Esophagus mucosa (tissue), 1 donor: ENCODE data around the gene F7. TPM values are rescaled to one million over a fixed set of nuclear protein-coding genes. Genes with fewer than 3 reads are reported as not detected.

ENCODE experiments used
- ATAC-seq: fragments of 200-7000 bp; cut with Tn5 transposase; one replicate; pipeline ENCODE4 v1.9.1; 2020
- total RNA-seq: library from RNA; stranded (reverse); gene quantifications from one replicate; pipeline ENCODE4 v1.2.4, GENCODE V29; 2023
- donor health status: DM: yes; HTN: yes; CAD: no.

F7 gene
- total RNA-seq, 1 donor from 2014 or later = not detected

DNA sequence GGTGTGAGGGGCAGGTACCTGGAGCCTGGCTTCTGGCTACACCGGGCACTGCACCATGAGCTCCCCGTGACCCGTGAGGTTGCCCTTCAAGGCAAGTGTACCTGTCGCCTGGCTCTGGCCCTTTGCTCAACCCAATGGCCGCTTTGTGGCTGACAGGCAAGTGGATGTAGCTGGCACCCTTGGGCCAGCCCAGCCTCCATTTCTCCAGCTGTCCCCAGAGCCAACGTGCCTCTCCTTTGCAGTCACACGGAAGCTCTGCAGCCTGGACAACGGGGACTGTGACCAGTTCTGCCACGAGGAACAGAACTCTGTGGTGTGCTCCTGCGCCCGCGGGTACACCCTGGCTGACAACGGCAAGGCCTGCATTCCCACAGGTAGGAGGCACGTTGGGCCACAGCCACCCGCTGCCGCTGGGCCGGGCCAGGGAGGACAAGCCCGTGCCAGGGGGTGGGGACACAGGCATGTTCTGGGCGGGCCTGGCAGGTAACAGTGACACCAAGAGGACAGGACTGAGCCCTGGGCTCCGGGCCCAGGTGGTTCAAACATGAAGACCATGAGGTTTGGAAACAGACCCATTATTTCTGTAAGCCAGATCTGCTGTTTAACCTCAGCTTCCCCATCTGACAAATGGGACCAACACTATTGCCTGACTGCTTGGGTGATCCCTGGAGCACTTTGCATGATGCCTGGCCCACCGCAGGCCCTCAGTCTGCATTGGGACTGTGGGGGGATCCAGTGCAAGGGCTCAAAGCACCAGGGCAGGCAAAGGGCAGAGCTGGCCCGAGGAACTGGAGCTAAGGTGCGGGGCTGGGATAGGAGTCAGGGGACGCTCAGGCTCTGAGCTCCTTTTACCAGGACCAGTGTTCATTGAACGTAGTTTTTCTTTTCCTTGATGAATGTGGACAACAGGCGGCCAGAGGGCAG lies 35.3 kb downstream of the F7 start:
- ATAC-seq = peak; percentile 66

DNA sequence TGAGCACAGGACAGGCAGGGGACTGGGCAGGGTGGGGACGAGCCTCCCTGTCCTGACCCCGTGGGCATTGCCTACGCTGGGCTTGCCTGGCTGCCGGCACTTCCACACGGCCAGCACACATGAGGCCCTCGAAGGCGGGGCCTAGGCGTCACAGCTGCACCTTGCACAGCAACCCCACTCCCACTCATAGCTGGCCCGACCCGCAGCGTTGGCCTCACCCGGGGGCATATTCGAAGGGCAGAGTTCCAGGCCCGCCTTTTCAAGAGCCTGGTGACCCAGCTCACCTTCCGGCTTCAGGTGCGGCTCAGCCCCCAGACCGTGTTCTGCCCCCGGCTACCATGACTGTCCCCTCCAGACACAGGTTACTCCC lies 36.0 kb downstream of the F7 start:
- no peak for ATAC-seq

DNA sequence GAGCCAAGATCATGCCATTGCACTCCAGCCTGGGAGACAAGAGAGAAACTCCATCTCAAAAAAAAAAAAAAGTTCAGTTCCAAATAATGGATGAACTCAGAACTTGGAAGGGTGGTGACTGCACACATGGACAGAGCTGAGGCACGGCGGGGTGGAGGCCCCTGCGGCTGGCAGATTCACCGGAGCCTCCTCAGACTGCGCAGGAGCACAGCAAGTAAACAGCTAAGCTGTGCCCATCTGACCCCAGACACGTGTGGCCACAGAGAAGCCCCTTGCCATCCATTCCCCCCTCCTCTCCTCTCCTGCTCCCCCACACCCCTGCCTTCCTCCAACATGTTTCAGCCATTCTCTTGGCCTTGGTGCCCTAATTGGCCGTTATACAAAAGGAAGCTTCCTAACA lies 37.3 kb downstream of the F7 start:
- ATAC-seq = no peak

DNA sequence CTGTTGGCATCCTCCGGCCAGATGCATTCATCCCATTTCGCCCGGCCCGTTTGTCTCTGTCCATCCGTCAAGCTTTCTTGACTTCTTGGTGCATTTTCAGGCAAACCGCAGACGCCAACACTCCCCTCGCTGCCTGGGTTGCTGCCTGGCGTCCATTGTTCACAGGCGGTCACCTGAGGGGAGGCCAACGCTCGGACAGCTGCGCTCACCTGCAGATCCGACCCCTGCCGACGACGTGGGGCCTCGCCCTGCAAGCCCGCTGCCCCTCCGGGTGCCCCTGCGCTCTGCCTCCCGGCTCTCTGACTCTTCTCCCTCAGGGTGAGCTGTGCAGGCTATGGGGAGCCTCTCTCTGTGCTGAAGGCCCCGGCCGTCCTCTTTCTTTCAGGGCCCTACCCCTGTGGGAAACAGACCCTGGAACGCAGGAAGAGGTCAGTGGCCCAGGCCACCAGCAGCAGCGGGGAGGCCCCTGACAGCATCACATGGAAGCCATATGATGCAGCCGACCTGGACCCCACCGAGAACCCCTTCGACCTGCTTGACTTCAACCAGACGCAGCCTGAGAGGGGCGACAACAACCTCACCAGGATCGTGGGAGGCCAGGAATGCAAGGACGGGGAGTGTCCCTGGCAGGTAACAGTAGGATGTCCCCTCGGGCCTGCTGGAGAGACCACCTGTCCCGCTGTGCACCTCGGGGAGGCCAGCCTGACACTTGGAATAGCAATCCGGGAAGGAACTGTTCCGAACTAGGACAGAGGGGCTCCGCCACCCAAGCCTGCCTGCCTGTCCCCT lies 38.1 kb downstream of the F7 start:
- no peak for ATAC-seq

DNA sequence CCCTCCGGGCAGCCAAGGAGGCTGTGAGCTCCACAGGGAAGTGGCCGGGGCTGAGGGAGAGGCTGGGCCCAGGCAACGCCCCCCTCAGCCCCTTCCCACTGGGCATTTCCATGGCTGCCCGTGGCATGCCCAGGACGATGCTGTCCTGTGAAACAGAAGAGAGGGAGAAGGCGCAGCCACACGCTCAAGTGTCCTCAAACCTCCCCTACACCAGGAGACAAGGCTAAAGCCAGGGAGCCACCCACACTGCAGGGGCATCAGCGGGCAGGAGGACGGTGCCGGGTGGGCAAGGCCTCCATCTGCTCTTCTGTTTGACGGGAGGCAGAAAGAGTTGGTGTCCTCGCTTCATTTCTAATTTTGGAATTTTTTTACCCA lies 38.7 kb downstream of the F7 start:
- no peak for ATAC-seq

DNA sequence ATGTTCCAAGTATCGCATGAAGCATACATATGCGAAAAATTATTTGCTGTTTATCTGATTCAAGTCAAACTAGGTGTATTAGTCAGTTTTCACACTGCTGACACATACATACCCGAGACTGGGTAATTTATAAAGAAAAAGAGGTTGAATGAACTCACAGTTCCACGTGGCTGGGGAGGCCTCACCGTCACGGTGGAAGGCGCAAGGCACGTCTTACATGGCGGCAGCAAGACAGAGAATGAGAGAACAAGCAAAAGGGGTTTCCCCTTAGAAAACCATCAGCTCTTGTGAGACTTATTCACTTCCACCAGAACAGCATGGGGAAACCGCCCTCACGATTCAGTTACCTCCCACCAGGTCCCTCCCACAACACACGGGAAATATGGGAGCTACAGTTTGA lies 39.9 kb downstream of the F7 start:
- no peak for ATAC-seq

DNA sequence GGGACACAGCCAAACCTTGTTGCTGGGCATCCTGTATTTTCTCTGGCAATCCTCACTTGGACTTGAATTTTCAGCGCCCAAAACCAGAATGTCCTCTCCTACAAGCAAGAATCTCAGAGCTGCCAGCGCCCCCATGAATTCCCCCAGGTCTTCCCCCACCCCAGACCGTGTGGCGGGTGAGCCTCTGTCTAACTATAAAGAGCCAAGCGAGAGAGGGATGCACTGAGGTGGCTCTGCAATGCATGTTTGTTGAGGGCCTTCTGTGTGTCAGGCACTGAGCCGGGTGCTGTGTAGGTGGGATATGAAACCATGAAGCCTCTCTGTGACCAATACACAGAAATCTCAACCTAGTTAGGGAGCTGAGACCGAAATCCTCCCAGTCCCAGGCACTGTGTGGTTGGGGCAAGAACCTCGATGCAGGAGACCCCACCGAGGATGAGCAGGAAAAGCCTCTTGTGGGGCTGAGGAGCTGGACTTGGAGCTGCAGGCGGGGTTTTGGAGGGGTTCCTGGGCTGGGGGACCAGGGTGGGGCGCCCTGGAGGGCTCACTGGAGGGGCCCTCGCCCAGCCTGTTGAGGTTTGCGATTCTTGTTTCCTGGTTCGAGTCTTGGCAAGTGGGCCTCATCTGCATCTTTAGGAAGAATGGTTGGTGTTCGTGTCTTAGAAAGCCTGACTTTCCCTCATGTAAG lies 40.5 kb downstream of the F7 start:
- no peak for ATAC-seq

DNA sequence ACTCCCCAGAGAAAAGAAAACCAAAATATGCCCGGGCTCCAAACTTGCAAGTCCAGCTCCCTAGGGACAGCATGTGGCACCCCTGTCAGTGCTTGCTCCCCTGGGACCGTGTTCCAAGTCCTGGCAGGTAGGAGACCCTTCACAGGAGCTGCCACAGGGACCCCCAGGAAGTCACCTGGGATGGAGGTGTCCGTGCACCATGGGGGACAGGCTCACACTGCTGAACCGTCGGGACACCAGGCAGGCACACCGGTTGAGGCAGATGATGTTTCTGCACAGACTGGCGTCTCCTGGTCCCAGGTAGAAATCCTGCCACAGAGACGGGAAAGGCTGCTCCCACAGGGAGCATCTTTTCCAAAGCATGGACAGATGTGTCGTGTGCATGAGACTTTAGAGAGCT lies 41.2 kb downstream of the F7 start:
- no peak for ATAC-seq

DNA sequence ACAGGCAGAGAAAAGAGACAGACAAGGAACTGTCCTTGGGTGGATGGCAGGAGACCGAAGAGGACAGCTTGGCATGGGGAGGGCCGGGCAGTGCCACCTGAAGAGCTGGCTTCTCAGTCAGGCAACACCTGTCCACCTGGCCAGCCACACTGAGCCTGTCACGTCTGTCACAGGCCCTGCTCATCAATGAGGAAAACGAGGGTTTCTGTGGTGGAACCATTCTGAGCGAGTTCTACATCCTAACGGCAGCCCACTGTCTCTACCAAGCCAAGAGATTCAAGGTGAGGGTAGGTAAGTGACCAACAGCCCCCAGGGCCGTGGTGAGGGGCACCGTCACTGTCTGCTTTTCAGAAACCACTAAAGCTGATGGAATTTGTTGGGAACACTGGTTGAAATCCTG lies 41.6 kb downstream of the F7 start:
- ATAC-seq = no peak

DNA sequence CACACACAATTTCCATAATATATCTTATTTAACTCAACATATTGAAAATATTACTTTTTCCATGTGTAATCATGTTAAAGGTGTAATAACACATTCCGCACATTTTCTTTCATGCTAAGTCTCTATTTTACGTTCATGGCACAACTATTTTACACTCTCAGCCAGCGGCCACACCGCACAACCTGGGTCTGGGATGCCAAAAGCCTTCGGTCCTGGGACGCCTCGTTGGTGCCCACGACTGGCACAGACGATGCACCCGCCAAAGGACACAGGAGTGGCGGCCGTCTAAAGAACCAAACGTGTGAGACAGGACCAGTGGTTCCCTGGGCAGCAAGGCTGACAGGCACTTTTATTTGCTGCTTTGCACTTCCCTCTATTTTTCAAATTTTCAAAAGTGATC lies 42.8 kb downstream of the F7 start:
- no peak for ATAC-seq

DNA sequence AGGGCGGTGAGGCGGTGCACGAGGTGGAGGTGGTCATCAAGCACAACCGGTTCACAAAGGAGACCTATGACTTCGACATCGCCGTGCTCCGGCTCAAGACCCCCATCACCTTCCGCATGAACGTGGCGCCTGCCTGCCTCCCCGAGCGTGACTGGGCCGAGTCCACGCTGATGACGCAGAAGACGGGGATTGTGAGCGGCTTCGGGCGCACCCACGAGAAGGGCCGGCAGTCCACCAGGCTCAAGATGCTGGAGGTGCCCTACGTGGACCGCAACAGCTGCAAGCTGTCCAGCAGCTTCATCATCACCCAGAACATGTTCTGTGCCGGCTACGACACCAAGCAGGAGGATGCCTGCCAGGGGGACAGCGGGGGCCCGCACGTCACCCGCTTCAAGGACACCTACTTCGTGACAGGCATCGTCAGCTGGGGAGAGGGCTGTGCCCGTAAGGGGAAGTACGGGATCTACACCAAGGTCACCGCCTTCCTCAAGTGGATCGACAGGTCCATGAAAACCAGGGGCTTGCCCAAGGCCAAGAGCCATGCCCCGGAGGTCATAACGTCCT lies 43.4 kb downstream of the F7 start:
- ATAC-seq = no peak

DNA sequence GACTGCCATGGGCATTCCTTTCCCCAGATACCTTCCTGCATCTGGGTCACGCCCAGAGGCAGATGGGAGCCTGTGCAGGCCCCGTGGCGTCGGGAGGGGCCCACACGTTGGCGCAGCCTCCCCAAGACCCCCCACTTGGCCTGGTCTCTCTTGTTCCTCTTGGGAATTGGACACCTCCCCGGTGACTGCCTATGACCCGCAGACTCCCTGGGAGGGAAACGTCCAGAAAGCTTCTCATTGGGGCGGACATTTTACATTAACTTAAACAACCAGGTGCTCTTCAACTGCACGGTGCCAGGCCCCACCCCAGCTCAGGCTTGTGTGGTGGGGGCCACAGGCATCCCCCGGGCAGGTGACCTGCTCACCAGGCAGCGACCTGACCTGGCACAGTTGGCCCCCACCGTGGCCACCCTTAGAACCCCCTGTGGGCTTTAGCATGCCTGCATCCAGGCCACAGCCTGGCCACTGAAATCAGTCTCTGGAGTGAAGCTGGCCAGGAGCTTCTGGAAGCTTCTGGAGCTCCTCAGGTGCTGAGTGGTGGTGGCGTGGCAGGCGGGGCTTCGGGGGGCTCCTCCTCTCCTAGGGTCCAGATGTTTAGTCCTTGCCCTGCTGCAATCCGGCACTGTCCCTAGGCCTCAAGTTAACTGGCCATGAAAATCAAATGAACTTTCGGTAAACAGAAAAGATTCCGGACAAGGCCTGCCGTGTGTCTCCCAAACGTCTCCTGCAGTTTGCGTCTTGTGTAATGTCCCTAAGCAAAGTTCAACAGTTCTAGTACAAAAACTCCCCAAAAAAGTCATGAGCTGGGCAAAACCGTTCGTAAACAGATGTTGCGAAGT lies 44.3 kb downstream of the F7 start:
- ATAC-seq = no peak

DNA sequence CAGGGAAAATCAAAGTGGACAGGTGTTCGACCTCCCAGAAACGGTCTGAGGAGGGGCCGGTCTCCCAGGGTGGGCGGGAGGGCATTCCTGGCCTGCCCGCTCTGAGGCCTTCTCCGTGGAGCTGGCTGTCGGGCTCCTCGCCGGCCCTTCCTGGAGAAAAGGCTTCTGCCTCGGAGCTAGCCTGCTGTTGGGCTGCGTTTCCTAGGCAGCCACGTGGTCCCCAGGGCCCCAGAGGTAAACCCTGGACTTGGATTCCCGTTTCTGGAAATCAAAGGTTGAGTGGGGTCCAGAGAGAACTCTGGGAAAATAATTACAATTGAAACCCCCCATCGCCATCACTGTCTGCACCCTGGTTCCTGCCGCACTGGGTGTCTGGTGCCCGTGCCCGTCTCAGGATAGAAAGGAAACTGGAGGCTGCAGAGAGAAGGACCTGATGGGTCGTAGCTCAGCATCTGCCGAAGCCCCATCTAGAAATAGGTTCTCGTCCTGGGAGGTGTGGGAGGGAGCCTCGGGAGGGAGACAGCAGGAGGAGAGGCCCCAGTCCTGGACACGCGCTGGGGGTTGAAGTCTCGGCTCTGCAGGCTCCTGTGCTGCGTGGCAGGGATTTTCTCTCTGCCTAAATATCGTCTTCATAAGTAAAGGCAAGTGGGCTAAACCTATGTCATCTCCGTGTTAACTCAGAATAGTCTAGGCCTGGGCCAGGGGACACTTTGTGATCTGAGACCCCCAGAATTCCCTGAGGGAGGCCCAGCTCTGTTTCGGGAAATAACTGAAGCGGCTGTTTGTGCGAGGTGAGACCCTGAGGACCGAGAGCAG lies 45.2 kb downstream of the F7 start:
- no peak for ATAC-seq

DNA sequence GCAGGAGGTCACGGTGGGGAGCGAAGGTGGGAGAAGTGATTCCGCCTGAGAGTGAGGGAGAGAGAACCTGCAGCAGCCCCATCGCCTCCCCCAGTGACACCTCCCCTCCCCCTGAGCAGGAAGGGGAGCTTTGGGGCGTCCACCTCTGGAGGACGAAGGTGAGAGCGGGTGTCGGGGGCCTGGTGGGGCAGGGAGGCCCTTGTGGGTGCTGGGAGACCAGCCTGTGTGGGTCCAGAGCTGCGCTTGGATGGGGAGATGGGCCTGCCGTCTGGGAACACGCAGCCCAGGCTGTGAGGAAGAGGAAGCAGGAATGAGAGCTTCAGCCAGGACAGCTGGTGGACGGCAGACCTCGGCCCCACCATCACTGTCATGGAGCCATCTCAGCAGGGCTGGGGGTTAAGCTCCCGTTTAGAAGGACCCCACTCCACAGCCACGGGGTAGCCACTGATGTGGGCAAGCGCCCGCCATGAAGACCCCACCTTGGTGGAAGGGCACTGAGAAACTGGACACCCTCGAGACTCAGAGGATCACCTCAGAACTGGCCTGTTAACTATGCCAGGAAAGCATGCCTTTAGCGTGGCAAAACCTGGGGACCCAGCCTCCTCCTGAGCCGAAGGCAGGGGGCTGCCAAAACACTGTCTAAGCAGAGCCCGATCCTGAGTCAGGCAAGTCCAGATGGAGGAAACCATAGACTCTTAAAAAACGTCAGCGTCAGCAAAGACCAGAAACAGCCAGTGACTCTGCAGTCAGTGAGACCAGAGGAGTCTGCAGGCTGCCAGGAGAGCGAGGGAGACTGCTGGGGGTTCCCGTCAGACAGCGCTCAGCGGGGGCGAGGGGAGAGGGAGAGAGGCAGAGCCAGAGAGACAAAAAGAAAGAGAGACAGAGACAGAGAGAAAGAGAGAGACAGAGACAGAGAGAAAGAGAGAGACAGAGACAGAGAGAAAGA lies 46.4 kb downstream of the F7 start:
- ATAC-seq = no peak

DNA sequence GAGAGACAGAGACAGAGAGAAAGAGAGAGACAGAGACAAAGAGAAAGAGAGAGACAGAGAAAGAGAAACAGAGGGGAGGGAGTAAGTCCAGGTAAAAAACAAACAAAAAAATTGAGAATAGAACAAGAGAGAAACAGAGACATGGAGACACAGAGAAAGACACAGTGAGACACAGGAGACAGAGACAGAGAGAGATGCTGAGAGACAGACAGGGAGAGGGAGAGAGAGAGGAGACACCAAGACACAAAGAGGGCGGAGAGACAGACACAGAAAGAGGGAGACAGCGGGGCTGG lies 47.0 kb downstream of the F7 start:
- no peak for ATAC-seq

DNA sequence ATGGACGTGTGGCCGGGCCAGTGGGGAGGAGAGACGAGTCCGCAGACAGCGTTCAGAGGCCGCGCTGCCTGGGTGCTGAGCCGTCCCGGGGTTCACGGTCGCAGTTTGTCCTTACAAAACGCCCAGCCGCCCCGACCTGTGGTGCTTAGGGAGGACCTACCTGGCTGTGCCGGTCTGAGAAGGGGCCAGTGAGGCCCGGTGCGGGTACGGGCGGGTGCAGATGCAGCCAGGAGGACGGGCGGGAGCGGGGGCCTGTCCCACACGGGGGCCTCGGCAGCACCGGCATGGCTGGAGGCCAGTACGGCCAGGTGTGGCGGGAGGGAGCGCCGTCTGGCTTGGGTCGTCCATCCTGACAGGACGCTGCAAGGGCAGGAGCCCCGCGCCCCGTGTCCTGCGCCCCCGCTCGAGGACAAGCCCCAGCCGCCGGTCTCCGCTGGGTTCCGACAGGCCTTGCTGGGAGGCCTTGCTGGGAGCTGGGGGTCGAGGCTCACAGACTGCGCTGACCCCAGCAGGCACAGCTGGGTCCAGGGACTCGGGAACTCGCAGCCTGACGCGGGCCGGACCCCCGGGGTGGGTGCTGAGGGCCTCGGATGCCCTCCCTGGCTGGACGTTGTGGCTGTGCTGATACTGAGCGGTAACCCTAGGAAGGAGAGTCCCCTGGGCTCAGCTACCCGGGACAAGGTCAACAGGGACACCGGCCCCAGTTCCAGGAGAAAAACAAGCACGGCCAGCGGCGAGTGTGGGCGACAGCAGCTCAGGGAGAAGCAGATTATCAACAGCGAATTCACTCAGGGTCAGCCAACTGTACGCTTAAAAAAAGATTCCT lies 47.6 kb downstream of the F7 start:
- peak; percentile 45 for ATAC-seq

DNA sequence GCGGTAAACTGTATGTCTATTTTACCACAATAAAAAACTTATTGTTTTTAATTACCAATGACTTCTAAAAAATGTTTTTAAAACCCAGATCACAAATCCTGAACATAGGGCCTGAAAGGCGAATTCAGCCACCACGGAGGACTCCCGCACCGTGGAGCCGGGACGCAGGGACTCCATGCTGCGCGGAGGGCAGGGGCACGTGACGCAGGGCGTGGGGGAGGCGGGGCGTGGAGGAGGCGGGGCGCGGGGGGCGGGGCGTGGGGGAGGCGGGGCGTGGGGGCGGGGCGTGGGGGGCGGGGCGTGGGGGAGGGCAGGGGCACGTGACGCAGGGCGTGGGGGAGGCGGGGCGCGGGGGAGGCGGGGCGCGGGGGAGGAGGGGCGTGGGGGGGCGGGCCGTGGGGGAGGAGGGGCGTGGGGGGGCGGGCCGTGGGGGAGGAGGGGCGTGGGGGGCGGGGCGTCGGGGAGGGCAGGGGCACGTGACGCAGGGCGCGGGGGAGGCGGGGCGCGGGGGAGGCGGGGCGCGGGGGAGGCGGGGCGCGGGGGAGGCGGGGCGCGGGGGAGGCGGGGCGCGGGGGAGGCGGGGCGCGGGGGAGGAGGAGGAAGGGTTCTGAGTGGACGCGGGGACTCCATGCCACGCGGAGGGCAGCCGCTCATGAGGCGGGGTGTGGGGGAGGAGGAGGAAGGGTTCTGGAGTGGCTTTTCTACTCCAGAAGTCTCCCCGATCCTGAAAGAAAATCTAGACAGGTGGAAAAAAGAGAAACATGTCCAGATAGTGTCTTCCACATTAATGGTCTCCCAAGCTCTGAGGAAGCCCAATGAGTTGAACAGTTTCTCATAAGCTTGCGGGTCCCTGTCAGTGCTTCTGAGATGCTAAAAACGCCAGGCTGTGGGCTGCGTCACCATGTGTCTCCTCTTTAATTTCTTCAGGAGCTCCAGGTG lies 48.5 kb downstream of the F7 start:
- ATAC-seq = peak; percentile 80

DNA sequence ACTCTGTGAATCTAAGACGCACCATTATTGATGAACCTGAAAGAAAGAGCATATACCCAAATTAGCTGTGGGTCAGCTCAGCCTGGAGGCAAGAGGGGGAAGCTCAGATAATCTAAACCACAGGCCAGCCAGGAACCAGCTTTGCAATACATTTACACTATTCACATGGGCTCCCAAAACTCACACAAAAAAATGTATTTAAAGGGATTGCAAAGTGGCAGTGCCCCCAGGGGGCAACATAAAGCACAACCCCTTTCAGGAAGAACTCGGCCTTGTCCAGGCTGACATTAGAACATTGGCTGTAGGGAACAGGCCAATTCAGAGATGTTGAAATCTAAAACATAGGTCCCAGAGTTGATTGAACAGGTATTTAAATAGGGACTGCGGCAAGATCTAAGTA lies 49.6 kb downstream of the F7 start:
- no peak for ATAC-seq
